WTC11 (cell line): Measurements from ENCODE around the gene DESI1.

Experiments used
- FOXP1 ChIP-seq: sonication (generic); formaldehyde crosslinking; IDR thresholded peaks from 2 replicates; pipeline ENCODE4 v1.8.0; 2022; ENCODE audit warnings: missing genetic modification reagents, mild to moderate bottlenecking, moderate library complexity, borderline replicate concordance
- SP1 ChIP-seq: sonication (generic); formaldehyde crosslinking; conservative IDR thresholded peaks from 2 replicates; pipeline ENCODE4 v1.8.1; 2022; ENCODE audit warnings: missing genetic modification reagents
- TF ChIP-seq, protein P1 (sequence below): fragments of 250-450 bp; sonication (Bioruptor Pico); IDR thresholded peaks from 2 replicates; pipeline ENCODE4 v2.1.2; 2022; ENCODE audit warnings: mild to moderate bottlenecking, moderate library complexity

DNA sequence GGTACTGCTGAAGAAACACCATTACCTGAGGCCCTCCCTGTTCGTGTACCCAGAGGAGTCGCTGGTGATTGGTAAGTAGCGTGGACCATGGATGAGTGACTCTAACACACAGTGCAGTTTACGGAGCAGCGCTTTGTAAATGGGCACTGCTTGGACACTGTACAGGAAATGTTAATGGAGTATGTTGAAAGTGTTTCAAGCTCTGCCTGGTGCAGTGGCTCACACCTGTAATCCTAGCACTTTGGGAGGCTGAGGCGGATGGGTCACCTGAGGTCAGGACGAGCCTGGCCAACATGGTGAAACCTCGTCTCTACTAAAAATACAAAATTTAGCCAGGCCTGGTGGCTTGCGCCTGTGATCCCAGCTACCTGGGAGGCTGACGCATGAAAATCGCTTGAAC is 30.0 kb upstream of the DESI1 start:
- TF ChIP-seq, protein P1, sequence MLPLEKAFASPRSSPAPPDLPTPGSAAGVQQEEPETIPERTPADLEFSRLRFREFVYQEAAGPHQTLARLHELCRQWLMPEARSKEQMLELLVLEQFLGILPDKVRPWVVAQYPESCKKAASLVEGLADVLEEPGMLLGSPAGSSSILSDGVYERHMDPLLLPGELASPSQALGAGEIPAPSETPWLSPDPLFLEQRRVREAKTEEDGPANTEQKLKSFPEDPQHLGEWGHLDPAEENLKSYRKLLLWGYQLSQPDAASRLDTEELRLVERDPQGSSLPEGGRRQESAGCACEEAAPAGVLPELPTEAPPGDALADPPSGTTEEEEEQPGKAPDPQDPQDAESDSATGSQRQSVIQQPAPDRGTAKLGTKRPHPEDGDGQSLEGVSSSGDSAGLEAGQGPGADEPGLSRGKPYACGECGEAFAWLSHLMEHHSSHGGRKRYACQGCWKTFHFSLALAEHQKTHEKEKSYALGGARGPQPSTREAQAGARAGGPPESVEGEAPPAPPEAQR (CRISPR knock-in tag) = no peak
- TF ChIP-seq FOXP1 (no peak), SP1 (CRISPR knock-in tag) (no peak)
